GM23338 (cell line): ENCODE data around the gene FNDC3B. TPM values are rescaled to one million over a fixed set of nuclear protein-coding genes. Genes with fewer than 3 reads are reported as not detected.
A peak's percentile ranks its signal among the peaks of the same experiment; 100 is the strongest.

Experiments
- ATAC-seq: fragments of 200-7000 bp; cut with Tn5 transposase; 3 replicates; pipeline ENCODE4 v1.9.1; 2020
- DNase-seq: peaks from one replicate; pipeline ENCODE4 v3.0.0-alpha.2; 2015; ENCODE audit warnings: low spot score
- H2AFZ ChIP-seq: fragments of 200-600 bp; sonication (generic); 2 replicates; pipeline ENCODE4 v1.8.0; 2016; ENCODE audit warnings: antibody characterized with exemption, mild to moderate bottlenecking, moderate library complexity
- H3F3A ChIP-seq: fragments of 200-600 bp; sonication (generic); replicated peaks from 2 replicates; pipeline ENCODE4 v1.8.0; 2017; ENCODE audit warnings: antibody characterized with exemption, mixed run types, low read depth
- H3K27ac ChIP-seq: fragments of 200-600 bp; sonication (generic); 2 replicates; pipeline ENCODE4 v1.6.1; 2016; ENCODE audit warnings: low read depth
- H3K27me3 ChIP-seq: fragments of 200-600 bp; sonication (generic); 2 replicates; pipeline ENCODE4 v1.8.0; 2016; ENCODE audit warnings: mild to moderate bottlenecking, mixed run types, moderate library complexity; ENCODE audit not compliant: insufficient read depth
- H3K36me3 ChIP-seq: fragments of 200-600 bp; sonication (generic); 2 replicates; pipeline ENCODE4 v1.8.0; 2016; ENCODE audit warnings: mild to moderate bottlenecking; ENCODE audit not compliant: insufficient read depth
- H3K4me1 ChIP-seq: fragments of 200-600 bp; sonication (generic); 2 replicates; pipeline ENCODE4 v1.8.0; 2016; ENCODE audit warnings: mild to moderate bottlenecking, moderate library complexity; ENCODE audit not compliant: insufficient read depth
- H3K4me2 ChIP-seq: fragments of 200-600 bp; sonication (generic); 2 replicates; pipeline ENCODE4 v1.7.1; 2017; ENCODE audit warnings: mixed run types
- H3K4me3 ChIP-seq: fragments of 200-600 bp; sonication (generic); 2 replicates; pipeline ENCODE4 v1.6.1; 2016; ENCODE audit warnings: mixed run types
- H3K79me2 ChIP-seq: fragments of 200-600 bp; sonication (generic); replicated peaks from 2 replicates; pipeline ENCODE4 v1.8.0; 2017; ENCODE audit warnings: mild to moderate bottlenecking; ENCODE audit not compliant: insufficient read depth
- H3K9me2 ChIP-seq: fragments of 200-600 bp; sonication (generic); 2 replicates; pipeline ENCODE4 v1.8.0; 2017; ENCODE audit not compliant: insufficient read depth
- H4K20me1 ChIP-seq: fragments of 200-600 bp; sonication (generic); replicated peaks from 2 replicates; pipeline ENCODE4 v1.8.0; 2017; ENCODE audit warnings: mild to moderate bottlenecking; ENCODE audit not compliant: insufficient read depth
- H3K27ac Mint-ChIP-seq: 2 replicates; pipeline ENCODE4 v1.8.0; 2020; ENCODE audit warnings: inconsistent platforms, mild to moderate bottlenecking, moderate library complexity, mixed read lengths
- H3K27me3 Mint-ChIP-seq: 3 replicates; pipeline ENCODE4 v1.8.0; 2022; ENCODE audit warnings: low read depth, mild to moderate bottlenecking, moderate library complexity, mixed read lengths, inconsistent platforms; ENCODE audit not compliant: insufficient read depth, poor library complexity
- H3K36me3 Mint-ChIP-seq: 3 replicates; pipeline ENCODE4 v1.8.0; 2021; ENCODE audit warnings: low read depth, mild to moderate bottlenecking, inconsistent platforms, moderate library complexity, mixed read lengths
- H3K4me1 Mint-ChIP-seq: 3 replicates; pipeline ENCODE4 v1.8.0; 2020; ENCODE audit warnings: mild to moderate bottlenecking, inconsistent platforms, mixed read lengths
- H3K4me3 Mint-ChIP-seq: 3 replicates; pipeline ENCODE4 v1.8.0; 2021; ENCODE audit warnings: moderate library complexity, mild to moderate bottlenecking, inconsistent platforms, mixed read lengths
- H3K9me3 Mint-ChIP-seq: 3 replicates; pipeline ENCODE4 v1.8.0; 2020; ENCODE audit warnings: moderate library complexity, mild to moderate bottlenecking, inconsistent platforms, mixed read lengths
- ETS1 ChIP-seq: IDR thresholded peaks from 2 replicates; pipeline ENCODE4 v1.6.1; 2016; ENCODE audit warnings: antibody characterized with exemption
- NANOG ChIP-seq: IDR thresholded peaks from 2 replicates; pipeline ENCODE4 v1.6.1; 2016; ENCODE audit warnings: antibody characterized with exemption, borderline replicate concordance
- REST ChIP-seq: IDR thresholded peaks from one replicate; pipeline ENCODE4 v1.6.1; 2018; ENCODE audit warnings: antibody characterized with exemption; ENCODE audit not compliant: unreplicated experiment
- STAT1 ChIP-seq: IDR thresholded peaks from one replicate; pipeline ENCODE4 v1.6.1; 2016; ENCODE audit warnings: antibody characterized with exemption; ENCODE audit not compliant: unreplicated experiment
- ZNF462 ChIP-seq: fragments of 250-450 bp; sonication (Bioruptor Pico); IDR thresholded peaks from 2 replicates; pipeline ENCODE4 v1.5.0; 2020; ENCODE audit warnings: mild to moderate bottlenecking, moderate library complexity
- polyA plus RNA-seq: library from polyadenylated mRNA; unstranded; fragments of >200 nt; fragmentation: Nextera tagmentation; extraction: Ambion mirVana; gene quantifications from 2 replicates; pipeline ENCODE4 v1.2.1, GENCODE V29; 2016
- total RNA-seq: library from RNA; depleted of rRNA; stranded (reverse); fragments of >200 nt; shearing (Covaris generic); gene quantifications from 2 replicates; pipeline ENCODE4 v1.2.3, GENCODE V29; 2014

FNDC3B gene
- total and polyA plus RNA-seq, 2 experiments from 2014 or later, result 19.1 to 55.4 TPM

GRCh38 chr3:172069478-172069877, 30.1 kb downstream of the FNDC3B start:
- Histone ChIP-seq H3K4me1 (peaks cover 65% of the 10 kb centered on the region), H3K79me2 (peaks cover 100% of the 10 kb centered on the region), H3K27me3 (no peaks in the 10 kb centered on the region), H3F3A (no peaks in the 10 kb centered on the region), H3K9me2 (no peaks in the 10 kb centered on the region), H3K36me3 (no peaks in the 10 kb centered on the region), H4K20me1 (peaks cover 22% of the 10 kb centered on the region), H3K4me3 (no peak overlapping the region), H2AFZ (no peak overlapping the region), H3K4me2 (0 out of 2 replicates have a peak overlapping the region, but pooled peaks have one; percentile 28), H3K27ac (peak overlapping the region; percentile 12; the same call in 1 of the 2 replicates)
- ATAC-seq, result peak; percentile 49
- peaks cover 3% of the 10 kb centered on the region; the same call in 2 of the 3 replicates for H3K36me3 Mint-ChIP-seq
- peaks cover 2% of the 10 kb centered on the region; the same call in 1 of the 3 replicates for H3K9me3 Mint-ChIP-seq
- no peak overlapping the region for H3K4me3 Mint-ChIP-seq
- peaks cover 76% of the 10 kb centered on the region for H3K4me1 Mint-ChIP-seq
- H3K27me3 Mint-ChIP-seq, result peaks cover 3% of the 10 kb centered on the region
- TF ChIP-seq STAT1, result no peak
- no peak for TF ChIP-seq REST
- TF ChIP-seq ZNF462, result no peak
- no peak for TF ChIP-seq NANOG
- TF ChIP-seq ETS1, result no peak
- H3K27ac Mint-ChIP-seq, result no peak overlapping the region; the same call in 1 of the 2 replicates
- DNase-seq, result peak; percentile 45
